Esophagus mucosa (tissue), 1 donor: ENCODE results near the gene PIP4P1. TPM values are rescaled to one million over a fixed set of nuclear protein-coding genes. Genes with fewer than 3 reads are reported as not detected.
A peak's percentile ranks its signal among the peaks of the same experiment; 100 is the strongest.
"Not testable (repeated sequence)": the region's sequence is repeated elsewhere in the genome, so short reads cannot be mapped to it uniquely, and the experiment has no call there.

ENCODE experiments used
- ATAC-seq: fragments of 200-7000 bp; cut with Tn5 transposase; one replicate; pipeline ENCODE4 v1.9.1; 2020
- total RNA-seq: library from RNA; stranded (reverse); gene quantifications from one replicate; pipeline ENCODE4 v1.2.4, GENCODE V29; 2023
- donor health status: DM: yes; HTN: yes; CAD: no.

The PIP4P1 gene
- total RNA-seq: 22.8 TPM

- peak; percentile 96 for ATAC-seq
These were observed at the start of gene PIP4P1 for GRCh38 chr14:20461225-20462141. Gene PIP4P1 (minus strand): TSS chr14:20461434. CDS start chr14:20461325, 109 bp downstream.

DNA sequence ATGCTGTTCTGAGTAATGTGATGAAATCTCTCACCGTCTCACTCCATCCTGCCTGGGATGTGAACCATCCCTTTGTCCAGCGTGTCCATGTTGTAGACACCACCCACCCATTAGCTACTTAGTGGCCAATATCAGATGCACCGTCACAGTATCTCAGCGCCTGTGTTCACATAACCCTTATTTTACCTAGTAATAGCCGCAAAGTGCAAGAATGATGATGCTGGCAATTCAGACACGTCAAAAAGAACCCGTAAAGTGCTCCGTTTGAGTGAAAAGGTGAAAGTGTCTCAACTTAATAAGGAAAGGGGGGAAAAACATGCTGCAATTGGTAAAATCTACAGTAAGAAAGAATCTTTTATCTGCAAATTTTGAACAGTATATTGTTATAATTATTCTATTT is 47.1 kb upstream of the PIP4P1 start:
- no peak for ATAC-seq

DNA sequence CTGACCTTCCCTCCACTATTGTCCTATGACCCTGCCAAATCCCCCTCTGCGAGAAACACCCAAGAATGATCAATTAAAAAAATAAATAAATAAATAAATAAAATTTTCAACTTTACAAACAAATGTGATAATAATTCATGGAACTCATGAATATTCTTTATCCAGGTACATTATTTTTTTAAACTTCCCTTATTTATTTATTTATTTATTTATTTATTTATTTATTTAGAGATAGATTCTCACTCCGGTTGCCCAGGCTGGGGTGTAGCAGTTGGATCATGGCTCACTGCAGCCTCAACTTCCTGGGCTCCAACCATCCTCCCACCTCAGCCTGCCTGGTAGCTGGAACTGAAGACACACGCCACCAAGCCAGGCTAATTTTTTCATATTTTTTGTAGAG is 46.3 kb upstream of the PIP4P1 start:
- ATAC-seq: not testable (repeated sequence)

GRCh38 chr14:20506752-20507151 is 45.5 kb upstream of the PIP4P1 start:
- ATAC-seq: not testable (repeated sequence)

GRCh38 chr14:20506276-20506675 is 45.0 kb upstream of the PIP4P1 start:
- ATAC-seq: not testable (repeated sequence)

DNA sequence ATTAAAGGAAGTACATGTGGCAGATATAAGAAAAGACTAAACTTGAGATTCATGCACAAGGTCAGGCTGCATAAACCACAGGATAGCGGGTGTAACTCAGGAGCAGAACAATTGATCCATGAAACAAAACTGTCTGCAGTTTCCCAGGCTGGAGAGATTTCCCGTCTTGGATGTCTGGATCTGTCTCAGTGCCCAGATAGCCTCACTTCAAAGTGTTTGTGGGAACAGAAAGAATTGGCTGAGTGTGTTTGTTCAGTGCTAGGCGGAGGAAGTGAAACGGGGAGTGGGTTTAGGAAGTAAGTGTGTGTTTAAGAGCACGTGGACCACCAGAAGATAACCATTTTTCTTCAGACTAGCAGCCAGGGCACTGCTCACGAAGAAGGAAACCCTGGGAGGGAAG is 42.7 kb upstream of the PIP4P1 start:
- no peak for ATAC-seq

GRCh38 chr14:20501346-20501745 is 40.1 kb upstream of the PIP4P1 start:
- ATAC-seq: peak; percentile 77

- ATAC-seq: no peak
These were observed 38.6 kb upstream of the PIP4P1 start for GRCh38 chr14:20499881-20500280.

- ATAC-seq: no peak
These were observed 37.9 kb upstream of the PIP4P1 start for GRCh38 chr14:20499108-20499507.

GRCh38 chr14:20498622-20499021 is 37.4 kb upstream of the PIP4P1 start:
- ATAC-seq: no peak

- peak; percentile 62 for ATAC-seq
These were observed 33.9 kb upstream of the PIP4P1 start for GRCh38 chr14:20494935-20495766.

DNA sequence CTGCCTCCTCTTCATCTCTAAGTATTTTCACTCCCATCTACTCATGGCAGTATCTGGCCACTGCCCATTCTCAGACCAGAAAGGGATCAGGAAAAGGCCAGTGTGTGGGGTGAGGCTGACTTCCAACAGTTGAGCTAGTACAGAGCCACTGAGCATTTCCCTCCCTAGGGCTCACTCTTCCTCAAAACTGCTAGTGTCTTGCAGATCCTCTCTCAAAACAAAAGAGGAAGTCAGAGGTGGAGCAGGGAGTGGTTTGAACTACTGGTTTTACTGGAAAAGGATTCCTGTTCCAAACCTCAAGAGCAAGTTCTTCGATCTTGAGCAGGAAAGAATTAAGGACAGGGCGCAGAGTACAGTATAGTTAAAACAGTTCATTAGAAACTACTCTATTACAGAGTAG is 32.4 kb upstream of the PIP4P1 start:
- ATAC-seq: peak; percentile 85

- no peak for ATAC-seq
These were observed 31.3 kb upstream of the PIP4P1 start for GRCh38 chr14:20492486-20492885.

GRCh38 chr14:20490563-20490962 is 29.3 kb upstream of the PIP4P1 start:
- no peak for ATAC-seq

DNA sequence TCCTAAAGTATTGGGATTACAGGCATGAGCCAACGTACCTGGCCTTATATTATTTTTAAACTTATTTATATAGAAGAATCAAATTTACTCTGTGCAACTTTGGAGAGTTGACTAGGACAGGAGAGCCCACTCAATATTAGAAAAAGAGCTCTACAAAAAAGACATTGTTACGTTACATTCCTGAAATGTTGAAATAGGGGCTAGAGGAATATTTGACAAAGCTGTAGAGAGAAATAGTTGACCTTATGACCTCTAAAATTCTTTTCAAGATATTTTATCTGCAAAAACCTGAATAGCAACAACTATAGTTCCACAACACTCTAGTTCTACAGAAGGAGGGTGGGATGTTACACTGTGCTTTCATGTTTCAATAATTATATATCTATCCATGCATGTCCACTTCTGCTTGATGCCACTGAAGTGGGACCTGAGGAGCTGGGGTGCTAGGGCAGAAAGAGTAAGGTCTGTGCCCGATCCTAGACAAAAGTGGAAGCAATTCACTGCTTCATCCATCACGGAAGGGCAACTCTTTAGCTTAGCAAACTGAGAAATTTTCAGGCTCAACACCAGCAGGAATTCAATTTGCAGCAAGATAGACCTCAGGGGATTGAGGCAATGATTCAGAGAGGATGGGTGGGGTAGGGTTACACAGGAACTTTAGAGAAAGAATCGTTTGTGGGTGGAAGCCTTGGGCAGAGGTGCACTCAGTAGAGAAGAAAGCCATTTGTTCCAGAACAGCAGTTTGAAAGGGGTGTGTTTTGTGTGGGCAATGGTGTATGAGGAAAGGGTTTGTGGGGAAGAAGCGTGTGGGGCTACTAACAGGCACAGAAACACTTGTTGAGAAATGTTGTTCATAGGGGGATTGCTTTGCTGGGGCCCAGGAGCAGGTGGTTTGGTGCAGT is 28.1 kb upstream of the PIP4P1 start:
- peak; percentile 81 for ATAC-seq

DNA sequence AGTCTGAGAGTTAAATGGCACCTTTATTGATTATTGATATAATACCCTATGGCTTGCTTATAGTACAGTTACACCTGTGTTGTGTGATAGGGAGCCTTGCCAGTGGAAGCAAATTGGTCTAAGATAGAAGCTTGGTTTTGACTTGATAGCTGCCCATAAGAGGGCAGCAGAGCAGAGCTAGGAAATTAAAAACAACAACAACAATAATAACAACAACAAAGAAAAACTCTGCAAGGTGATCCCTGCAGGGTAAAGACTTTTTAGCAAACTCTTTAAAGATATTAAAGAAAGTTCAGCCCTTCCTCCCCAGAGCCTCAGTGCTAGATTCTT is 26.1 kb upstream of the PIP4P1 start:
- ATAC-seq: no peak

GRCh38 chr14:20486684-20487395 is 25.6 kb upstream of the PIP4P1 start:
- no peak for ATAC-seq

DNA sequence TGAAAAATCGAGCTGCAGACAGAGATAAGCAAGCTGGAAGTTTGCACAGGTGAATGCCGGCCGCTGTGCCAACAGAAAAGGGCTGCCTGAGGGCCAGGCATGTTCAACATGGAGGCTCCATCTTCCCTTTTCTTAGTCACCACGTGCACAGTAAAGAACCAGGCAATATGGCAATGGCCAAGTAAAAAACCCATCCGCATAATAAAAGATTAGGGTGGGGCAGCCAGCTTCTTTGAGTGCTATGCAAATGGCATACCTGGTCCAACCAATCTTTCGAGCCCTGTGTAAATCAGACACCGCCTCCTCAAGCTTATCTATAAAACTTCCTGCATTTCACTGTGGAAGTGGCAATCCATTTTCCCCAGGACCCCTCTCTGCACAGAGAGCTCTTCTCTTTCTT is 24.7 kb upstream of the PIP4P1 start:
- ATAC-seq: no peak

DNA sequence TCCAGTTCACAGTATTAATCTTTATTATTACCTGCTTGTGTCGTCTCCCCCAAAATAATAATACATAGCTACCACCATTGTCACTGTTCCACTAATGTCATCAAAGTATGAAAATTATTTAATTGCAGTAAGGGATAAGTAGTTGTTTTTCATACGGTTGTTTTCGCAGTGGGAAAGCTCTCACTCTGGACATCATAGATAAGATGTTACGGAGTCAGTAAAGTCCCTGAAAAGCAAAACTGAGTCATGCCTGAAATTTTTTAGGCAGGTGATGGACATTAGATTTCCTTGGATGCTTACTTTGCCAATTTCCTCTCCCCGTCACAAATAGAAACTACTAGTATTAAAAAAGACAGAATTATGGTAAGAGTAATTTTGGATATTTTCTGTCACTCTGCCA is 21.1 kb upstream of the PIP4P1 start:
- no peak for ATAC-seq

GRCh38 chr14:20478894-20479293 is 17.7 kb upstream of the PIP4P1 start:
- ATAC-seq: no peak

DNA sequence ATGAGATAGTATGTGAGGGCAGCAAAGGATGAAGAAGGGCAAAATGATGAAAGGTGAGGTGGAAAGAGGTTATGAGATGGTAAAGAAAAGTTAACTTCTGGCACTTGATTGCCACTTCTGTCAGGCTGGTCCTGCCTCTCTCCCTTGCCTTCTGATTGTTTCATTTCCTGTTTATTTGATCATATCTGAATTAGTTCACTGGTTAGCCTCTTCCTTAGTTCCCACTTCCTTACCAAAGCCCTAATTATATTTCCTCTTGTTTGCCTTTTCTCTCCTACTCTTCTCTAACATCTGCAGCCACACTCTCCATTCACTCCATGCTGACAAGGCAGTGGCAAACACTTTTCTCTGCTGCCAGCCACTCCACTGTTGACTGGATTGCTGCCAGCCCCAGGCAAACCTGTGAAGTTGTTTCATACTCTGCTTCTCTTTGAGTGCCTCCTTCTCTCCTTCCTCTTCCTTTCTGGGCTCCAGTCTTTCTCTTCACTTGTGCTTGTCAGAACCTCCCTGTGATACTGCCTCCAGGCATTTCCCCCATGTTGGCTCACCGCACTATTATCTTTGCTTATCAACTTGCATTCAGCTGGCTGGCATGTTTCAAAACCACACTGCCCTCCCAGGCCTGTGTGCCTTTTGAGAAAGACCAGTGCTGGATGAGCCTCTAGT is 16.1 kb upstream of the PIP4P1 start:
- ATAC-seq: no peak
